GM21576 (cell line): ENCODE measurements around the gene CRYBG2.
"Not testable (repeated sequence)": the region's sequence is repeated elsewhere in the genome, so short reads cannot be mapped to it uniquely, and the experiment has no call there.

Experiments used
- ATAC-seq: cut with Tn5 transposase; IDR thresholded peaks from one replicate; pipeline ENCODE4 v1.9.1; 2021; ENCODE audit warnings: mild to moderate bottlenecking, moderate library complexity; ENCODE audit not compliant: unreplicated experiment

The CRYBG2 gene

DNA sequence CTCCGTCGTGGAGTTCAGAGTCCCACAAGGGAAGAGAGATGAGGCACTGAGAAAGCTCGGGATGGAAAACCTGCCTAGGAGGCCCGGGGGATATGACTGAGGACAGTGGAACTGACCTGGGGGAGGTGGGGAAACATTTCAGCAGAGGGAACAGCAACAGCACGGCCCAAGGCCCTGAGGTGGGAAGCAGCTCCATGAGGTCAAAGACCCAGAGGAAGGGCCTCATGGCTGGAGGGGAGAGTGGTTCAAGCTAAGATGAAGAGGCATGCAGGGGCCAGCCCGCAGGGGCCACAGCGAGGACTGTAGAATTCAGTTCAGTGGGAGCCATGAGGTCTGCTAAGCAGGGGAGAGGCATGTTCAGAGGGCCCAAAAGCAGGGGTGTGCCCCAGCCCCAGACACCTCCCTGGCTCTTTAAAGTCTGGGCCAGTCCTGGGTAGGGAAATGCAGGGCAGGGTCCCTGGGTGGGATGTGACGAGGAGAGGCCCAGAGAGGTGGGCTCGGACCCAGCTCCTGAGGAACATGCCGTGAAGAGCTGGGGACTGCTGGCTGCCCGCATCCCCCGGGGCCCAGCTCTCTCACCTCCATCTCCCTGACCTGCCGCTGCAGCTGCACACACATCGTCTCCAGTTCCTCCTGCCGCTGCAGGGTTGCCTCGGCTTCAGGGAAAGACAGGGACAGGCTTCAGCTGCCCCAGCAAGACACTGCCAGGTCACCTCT is 57.4 kb downstream of the CRYBG2 start:
- ATAC-seq, result no peak

- ATAC-seq, result no peak
These were observed 58.5 kb downstream of the CRYBG2 start for GRCh38 chr1:26295194-26296138.

GRCh38 chr1:26293911-26294463 is 59.9 kb downstream of the CRYBG2 start:
- no peak for ATAC-seq

GRCh38 chr1:26292735-26293134 is 61.2 kb downstream of the CRYBG2 start:
- not testable (repeated sequence) for ATAC-seq

DNA sequence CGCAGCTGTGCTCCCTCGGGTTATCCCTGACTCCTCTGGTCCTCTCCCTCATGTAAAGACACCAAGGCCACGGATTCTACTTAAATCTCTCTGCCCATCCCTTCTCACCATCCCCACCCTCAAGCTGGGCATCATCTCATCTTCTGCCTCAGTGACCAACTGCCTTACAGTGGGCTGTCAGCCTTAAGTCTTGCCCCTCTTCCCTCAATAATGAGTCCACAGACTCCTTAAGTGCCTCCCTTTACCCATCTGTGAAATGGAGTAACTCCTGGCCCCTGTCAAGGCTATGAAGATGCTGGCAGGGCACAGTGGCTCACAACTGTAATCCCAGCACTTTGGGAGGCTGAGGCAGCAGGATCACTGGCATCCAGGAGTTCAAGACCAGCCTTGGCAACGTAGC is 62.0 kb downstream of the CRYBG2 start:
- ATAC-seq, result no peak

- ATAC-seq, result no peak
These were observed 62.5 kb downstream of the CRYBG2 start for GRCh38 chr1:26291433-26291832.

- no peak for ATAC-seq
These were observed 63.1 kb downstream of the CRYBG2 start for GRCh38 chr1:26290882-26291261.

DNA sequence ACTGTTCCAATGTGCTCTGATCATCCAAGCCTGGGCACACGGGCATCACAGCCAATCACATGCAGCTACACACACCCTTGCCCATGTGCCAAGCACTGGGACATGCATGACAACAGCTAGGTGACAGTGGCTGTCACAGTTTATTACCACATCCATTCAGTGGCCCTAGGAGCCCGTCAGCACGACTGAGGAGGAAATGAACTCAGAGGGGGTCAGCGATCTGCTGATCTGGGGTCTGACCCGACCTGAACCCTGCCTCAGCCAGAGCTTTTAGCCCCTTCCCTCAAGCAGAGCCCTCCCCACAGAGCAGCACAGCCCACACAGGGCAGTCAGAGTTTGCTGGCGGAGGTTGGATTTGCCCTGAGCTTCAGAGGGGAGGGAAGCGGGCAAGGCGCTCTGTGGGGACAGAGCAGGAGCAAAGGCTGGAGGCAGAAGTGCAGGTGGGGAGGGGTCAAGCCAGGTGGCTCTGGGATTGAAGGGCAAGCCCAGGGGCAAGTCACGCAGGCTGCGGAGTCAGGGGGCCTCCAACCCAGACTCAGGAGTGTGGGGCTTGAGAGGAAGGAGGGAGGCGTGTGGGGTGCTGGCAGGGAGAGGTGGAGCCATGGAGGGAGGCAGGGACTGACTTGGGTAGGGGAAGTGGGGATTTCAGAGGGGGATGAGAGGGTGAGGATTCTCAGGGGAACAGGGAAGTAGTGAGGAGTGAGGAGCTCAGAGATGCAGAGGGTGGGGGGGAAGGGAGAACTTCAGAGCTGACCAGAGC is 63.6 kb downstream of the CRYBG2 start:
- ATAC-seq, result no peak

GRCh38 chr1:26289158-26290059 is 64.5 kb downstream of the CRYBG2 start:
- ATAC-seq, result no peak

- ATAC-seq, result no peak
These were observed 65.5 kb downstream of the CRYBG2 start for GRCh38 chr1:26288311-26288941.

GRCh38 chr1:26287811-26288210 is 66.1 kb downstream of the CRYBG2 start:
- no peak for ATAC-seq

DNA sequence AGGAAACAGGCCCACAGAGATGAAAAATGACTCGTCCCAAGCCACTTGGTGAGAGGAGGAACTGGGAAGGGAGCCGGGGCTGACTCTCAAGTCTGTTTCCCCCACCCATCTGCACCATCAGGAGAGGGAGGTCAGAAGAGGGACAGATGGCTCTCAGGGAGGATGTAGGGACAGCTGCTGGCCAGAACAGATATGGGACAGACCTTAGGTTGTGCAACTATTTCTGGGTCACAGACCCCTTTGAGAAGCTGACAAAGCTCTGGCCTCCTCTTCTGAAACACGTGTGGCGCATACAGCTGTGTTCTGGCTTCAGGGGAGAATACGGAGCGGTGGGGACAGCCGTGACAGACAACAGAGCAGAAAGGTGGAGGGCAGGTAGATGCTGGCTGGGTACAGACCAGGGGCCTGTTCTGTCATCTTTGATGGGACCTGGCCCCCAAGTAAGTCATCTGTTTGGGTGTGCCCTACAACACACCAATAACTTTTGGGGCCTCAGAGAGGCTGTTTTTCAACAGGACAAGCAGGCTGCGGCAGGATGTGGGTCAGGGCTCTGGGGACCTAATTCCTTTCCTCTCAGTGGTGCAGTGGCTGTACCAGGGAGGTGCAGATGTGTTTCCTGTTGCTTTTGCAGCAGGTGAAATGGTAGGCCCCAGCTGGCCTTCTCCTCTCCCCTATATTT is 66.8 kb downstream of the CRYBG2 start:
- no peak for ATAC-seq

DNA sequence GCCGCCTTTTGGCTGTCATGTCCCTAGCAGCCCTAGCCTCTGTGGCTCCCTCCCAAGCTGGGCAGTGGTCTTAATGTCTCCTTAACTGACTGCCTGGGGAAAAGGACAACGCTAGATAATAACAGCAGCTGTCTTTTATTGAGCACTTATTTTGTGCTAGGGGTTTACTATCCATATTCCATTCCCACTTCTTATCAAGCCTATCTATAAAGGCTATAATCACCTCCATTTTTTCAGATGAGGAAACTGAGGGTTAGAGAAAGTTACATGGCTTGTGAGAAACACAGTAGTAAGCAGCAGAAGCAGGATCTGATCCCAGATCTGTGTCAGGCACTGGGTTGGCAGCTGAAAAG is 67.9 kb downstream of the CRYBG2 start:
- ATAC-seq, result no peak

DNA sequence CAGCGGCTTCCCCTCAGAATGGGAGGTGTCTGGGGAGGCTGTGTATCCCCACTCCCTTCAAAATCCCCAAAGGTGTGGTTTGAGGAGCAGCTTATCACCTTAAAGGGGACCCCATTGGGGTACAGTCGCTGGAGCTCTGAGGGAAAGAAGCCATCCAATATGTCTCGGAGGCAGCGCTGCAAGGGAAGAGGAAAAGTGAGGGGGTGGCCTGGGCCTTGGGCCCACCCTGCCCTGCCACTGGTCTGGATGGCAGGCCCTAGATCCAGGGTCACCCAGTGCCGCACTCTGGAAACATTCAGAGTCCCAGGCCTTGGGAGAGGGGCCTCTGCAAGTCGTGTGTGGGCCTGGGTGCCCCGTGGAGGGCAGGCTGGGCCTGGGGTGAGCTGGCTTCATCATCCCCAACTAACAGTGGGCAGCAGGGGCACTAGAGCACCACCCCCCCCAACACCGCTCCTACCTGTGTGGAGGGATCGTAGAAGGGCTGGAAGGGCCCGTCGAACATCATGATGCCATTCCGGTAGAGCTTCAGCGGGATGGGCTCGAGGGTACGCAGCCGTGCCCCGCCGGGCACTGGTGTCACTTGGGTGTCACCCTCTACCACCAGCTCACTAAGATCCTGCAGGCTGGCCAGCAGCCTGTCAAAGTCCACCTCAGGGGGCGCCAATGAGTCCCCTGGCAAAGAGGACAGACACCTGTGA is 68.4 kb downstream of the CRYBG2 start:
- ATAC-seq, result no peak

DNA sequence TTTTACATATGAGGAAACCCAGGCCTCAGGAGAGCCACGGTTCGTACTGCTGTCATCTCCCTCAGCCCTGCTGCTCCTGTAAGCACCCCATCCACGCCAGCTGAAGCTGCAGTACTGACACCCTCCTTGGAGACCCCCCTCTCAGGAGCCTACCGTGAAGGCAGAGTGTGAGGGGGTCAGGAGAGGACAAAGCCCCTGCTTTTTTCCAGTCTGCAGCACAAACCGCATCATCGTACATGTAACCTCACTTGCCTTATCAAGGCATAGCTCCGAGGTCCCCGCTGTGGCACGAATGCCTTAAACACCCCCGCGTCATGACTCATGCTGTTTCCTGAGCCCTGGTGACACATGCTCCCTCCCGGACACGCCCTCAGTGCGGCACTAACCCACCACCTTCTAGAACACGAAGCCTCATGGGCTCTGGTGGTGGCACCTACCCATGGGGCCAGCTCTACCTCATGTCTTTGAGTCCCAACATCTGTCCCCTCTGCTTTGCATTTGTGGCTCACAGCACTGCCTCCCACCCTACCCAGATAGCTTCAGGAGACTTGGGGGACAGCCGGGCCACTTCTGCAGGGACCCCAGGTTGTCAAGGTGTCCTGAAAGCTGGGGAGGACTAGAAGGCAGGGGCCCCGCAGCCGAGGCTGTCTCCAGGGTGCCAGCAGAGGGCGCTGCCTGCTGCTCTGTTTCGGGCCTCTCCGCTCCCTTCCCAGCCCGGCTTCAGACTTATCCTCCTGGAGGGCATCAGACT is 69.2 kb downstream of the CRYBG2 start:
- no peak for ATAC-seq

- ATAC-seq, result no peak
These were observed 69.9 kb downstream of the CRYBG2 start for GRCh38 chr1:26283871-26284596.

DNA sequence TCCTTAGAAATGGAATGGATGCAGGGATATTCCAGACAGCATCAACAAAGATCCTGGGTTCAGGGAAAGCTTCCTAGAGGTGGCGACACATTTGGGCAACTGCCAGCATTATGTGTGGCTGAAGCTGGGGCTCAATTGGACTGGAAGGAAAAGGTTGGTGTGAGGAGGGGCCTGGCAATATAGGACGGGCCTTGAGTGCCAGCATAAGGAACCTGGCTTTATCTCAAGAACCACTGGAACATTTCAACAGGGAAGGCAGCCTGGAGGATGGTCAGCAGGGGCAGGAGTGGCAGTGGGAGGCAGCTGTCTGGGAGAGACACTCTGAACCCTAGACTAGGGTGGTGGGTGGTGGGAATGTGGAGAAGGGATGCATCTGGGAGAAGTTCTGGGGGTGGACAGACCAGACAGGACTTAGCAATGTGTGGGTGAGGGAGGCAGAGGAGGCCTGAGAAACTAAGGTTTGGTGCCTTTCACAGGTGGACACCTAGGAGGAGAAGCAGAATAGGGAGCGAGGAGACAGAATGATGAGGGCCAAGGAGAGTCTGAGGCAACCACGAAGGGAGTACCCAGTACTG is 70.6 kb downstream of the CRYBG2 start:
- no peak for ATAC-seq
